Measurements from ENCODE around the gene SHROOM3.
"Not testable (repeated sequence)": the region's sequence is repeated elsewhere in the genome, so short reads cannot be mapped to it uniquely, and the experiment has no call there.

SHROOM3 gene

DNA sequence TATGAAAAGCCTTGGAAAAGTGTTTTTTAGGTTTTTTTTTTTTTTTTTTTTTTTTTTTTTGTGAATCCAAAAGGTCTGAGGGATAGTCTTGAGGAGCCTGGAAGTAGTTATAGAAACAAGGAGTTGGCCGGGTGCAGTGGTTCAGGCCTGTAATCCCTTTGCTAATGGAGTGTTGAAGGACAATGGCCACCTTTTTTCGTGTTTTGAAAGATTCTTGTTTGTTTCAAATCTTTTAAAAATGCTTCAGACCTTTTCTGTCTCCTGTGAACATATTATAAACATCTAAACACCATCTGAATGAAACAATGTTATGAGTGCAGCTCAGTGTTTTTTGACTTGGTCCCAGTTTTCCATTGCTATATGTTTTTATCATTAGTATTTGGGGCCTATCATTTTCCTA, 285.1 kb downstream of the SHROOM3 start:
- TF ChIP-seq, protein P1, sequence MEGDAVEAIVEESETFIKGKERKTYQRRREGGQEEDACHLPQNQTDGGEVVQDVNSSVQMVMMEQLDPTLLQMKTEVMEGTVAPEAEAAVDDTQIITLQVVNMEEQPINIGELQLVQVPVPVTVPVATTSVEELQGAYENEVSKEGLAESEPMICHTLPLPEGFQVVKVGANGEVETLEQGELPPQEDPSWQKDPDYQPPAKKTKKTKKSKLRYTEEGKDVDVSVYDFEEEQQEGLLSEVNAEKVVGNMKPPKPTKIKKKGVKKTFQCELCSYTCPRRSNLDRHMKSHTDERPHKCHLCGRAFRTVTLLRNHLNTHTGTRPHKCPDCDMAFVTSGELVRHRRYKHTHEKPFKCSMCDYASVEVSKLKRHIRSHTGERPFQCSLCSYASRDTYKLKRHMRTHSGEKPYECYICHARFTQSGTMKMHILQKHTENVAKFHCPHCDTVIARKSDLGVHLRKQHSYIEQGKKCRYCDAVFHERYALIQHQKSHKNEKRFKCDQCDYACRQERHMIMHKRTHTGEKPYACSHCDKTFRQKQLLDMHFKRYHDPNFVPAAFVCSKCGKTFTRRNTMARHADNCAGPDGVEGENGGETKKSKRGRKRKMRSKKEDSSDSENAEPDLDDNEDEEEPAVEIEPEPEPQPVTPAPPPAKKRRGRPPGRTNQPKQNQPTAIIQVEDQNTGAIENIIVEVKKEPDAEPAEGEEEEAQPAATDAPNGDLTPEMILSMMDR (IDR thresholded peaks at IDR 0.05; ENCODE audit: insufficient read depth, low read depth, low read length, missing control alignments): no peak
- DNase-seq (ENCODE audit: low read depth): no peak
- H3K4me3 ChIP-seq (ENCODE audit: low read depth, low read length): no peak overlapping the region

DNA sequence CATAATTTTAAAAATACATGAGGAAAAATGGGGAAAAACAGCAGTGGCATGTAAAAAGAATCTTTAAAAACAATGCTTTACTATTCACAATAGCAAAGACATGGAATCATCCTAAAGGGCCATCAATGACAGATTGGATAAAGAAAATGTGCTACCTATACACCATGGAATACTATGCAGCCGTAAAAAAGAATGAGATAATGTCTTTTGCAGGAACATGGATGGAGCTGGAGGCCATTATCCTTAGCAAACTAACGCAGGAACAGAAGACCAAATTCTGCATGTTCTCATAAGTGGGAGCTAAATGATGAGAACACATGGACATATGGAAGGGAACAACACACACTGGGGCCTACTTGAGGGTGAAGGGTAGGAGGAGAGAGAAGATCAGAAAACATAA, 287.1 kb downstream of the SHROOM3 start:
- not testable (repeated sequence) for DNase-seq (ENCODE audit: low read depth); H3K4me3 ChIP-seq (ENCODE audit: low read depth, low read length)

DNA sequence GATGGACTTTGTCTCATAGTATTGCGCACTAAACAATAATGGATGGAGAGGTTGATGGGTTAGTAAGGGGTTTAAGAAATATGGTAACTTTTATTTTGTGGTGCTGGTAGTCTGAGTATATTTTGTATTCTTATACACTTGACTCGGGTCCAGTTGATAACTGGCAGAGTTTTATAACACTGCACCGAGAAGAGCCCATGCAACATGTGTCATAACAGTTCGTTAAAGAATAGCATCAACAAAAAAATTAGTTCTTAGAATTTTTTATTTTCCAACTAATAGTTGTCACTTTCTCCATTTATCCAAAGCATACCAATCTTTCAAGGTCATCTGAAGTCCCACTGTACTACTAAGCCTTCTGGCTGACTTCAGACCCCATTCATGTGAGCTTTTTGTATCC, 287.8 kb downstream of the SHROOM3 start:
- no peak for DNase-seq (ENCODE audit: low read depth)
- no peak overlapping the region for H3K4me3 ChIP-seq (ENCODE audit: low read depth, low read length)
- TF ChIP-seq, protein P1 (IDR thresholded peaks at IDR 0.05; ENCODE audit: insufficient read depth, low read depth, low read length, missing control alignments): no peak

DNA sequence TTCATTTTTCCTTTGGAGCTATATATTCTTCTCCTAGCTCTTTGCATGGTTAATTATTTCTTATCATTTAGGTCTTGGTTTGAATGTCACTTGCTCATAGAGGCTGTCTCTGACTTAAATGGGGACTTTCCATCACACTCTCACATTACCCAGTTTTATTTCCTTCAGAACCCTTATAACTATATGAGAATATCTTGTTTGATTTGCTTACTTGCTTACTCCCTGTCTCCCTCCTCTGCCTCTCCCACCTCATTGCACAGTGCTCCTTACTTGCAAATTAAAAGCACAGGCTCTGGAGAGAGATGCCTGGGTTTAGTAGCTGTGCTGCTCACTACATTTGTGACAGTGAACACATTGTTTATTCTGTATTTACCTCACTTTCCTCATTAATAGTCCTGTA, 288.3 kb downstream of the SHROOM3 start:
- DNase-seq (ENCODE audit: low read depth): no peak
- TF ChIP-seq, protein P1 (IDR thresholded peaks at IDR 0.05; ENCODE audit: insufficient read depth, low read depth, low read length, missing control alignments): no peak
- no peak overlapping the region for H3K4me3 ChIP-seq (ENCODE audit: low read depth, low read length)

DNA sequence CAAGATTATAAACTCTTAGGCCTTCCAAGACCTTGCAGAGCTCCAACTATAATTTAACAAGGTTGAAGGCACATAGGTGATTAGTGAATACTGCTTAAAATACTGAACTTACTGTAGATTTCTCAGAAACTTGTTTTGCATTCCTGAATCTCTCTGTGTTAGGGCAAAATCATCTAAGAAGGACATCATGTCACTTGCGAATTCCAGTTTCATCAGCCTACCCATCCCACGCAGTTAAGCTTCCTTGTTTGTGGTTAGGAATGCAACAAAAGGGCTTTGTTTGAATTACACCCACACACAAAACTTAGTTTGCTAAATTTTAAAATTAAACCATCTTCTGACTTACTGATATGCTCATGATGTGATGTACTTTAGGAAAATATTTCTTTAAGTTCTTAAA, 288.9 kb downstream of the SHROOM3 start:
- no peak overlapping the region for H3K4me3 ChIP-seq (ENCODE audit: low read depth, low read length)
- TF ChIP-seq, protein P1 (IDR thresholded peaks at IDR 0.05; ENCODE audit: insufficient read depth, low read depth, low read length, missing control alignments): no peak
- DNase-seq (ENCODE audit: low read depth): no peak

DNA sequence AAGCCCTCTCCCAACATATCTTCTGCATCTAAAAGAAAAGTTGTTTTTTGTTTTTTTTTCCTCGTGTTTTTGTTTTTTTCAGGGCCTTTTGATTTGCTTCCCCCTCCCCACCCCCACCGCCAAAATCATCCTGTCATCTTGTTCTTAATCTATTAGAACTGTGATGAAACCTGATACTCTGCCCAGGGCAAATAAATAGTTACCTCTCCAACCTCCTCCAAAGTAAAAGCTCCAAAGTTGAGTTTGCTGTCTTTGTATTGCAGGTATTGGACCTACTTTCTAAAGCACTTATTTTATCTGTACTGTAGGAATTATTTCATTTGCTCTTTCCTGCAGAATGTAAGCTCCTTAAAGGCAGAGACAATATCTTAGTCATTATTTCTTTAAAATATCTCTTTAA, 290.0 kb downstream of the SHROOM3 start:
- TF ChIP-seq, protein P1 (IDR thresholded peaks at IDR 0.05; ENCODE audit: insufficient read depth, low read depth, low read length, missing control alignments): no peak
- no peak overlapping the region for H3K4me3 ChIP-seq (ENCODE audit: low read depth, low read length)
- DNase-seq (ENCODE audit: low read depth): no peak

DNA sequence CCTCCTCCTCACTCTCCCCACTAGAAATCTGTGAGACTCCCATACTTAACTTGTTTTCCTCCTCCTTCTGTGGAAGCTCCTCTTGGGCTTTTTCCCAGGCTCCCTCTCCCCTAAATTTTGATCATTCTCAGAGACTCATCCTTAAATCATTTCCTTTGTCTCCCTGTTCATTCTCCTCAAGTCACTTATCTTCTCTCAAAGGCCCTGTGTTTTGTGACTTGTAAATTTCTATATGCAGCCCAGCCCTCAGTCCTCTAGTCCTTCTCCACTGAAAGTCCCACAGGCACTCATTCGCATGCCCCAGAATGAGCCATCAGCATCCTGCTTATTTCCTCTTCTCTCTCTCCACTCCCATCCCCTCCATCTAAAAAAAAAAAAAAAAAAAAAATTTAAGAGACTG, 291.1 kb downstream of the SHROOM3 start:
- no peak for DNase-seq (ENCODE audit: low read depth)
- TF ChIP-seq, protein P1 (IDR thresholded peaks at IDR 0.05; ENCODE audit: insufficient read depth, low read depth, low read length, missing control alignments): no peak
- H3K4me3 ChIP-seq (ENCODE audit: low read depth, low read length): no peak overlapping the region
